Medulla oblongata (tissue), 1 donor: ENCODE data around the gene IRX6.

Experiments
- DNase-seq: peaks from one replicate; pipeline ENCODE4 v3.0.0-alpha.2; 2015; ENCODE audit errors: extremely low spot score

The IRX6 gene

DNA sequence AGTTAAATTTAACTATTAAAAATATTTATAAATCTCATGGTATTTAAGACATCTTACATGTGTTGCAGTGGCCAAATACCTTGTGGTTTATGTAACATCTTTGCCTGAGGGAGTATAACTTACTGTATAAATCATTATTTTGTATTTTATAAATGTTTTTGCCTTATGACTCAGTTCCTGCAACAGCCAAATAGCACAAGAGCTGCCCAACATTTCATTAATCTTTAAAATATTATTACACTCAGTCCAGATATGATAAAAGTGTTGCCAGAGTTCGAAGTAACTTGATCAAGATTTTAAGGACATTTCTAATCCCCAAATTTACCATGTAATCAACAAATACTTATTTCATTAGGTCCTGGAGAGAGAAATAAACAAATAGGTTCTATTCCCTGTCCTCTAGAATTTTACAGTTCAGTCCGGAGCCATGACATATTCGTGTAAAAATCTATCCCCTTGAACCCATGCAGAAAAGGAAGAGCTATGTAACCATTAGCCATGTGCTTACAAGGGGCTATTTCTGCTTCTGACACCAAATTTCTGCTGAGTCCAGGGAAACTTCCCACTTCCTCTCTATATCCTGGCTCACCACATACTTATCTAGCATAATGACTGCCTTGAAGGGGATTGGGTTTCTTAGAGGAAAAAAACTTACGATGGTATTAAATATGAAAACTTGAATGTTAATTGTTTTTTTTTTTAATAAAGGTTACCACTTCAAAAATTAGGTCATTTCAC is 44.0 kb downstream of the IRX6 start:
- peak; percentile 73 for DNase-seq

DNA sequence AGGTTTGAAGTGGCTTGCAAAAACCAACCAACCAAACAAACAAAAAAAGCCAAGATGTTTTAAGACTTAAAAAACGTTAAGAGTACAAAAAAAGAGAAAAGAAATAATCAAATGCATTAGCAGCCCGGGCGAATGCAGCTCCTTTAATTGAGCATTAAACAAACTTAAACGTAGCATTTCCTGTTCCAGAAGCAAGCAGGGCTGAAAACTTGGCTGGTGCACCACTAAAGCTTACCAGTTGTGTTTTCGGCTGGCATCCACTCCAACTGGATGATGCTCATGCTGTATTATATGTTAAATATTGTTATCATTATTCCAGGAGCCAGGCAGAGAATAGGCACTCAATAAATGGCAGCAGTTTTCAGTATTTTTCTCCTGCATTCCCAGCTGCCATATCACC is 45.1 kb downstream of the IRX6 start:
- DNase-seq = no peak

DNA sequence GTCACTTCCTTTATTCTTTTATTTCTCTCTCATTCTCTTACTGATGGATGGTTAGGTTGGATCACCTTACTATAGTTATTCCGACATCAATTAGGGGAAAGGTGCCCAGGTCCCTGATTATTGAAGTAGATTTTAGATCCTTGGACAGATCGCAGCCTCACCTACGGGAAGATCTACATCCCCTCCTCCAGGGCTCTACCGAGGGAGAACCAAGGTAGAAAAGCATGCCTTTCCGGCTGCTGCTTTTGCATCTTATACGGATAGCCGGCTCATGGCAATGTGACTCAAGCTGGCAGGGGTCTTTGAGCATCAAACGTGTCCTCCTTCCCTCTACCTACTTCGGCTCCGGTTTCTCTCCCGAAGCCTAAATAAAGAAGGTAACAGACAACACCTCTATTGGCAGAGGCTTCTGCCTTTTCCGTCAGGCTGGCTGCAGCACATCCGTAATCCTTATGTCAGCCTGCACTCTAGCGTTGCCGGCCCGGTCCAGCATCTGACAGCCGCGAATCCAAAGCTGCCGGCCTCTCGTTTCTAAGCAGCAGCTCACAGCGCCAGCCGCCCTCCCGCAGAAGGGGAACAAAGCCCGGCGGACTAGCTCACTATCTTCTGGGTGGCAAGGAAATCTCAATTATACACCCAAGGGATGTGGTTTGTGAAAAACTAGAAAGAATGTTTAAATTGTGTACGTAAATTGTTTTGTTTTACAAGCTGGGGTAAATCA is 46.9 kb downstream of the IRX6 start:
- DNase-seq = peak; percentile 87

DNA sequence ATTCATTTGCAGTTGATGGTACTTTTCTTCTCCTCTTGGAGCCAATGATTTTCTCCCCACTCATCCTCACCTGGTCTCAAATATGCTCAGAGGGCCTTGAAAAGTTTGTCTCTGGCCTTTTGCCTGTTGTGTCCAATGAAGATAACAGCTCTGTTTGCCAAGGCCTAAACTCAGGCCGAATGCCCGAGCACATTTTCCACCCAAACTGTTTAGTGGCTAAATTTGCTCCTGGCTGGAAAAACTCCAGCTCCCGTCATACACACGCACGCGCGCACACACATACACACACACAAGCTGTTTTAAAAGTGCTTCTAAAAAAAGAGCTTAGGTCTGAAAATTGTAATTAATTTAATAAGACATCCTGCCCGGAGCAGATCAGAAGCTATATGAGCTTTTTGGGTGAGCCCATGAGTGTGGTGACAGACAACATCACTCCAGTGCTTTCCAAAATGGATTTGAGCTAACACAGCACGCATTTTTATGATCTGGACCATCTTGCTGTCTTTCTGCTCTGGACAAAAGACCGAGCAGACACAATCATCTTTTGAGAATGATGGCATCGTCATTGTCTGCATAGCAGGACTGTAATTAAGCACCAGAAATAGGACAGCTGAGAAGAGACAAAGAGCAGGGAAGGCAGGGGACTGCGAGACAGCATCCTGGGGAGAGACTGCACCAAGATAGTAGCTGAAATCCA is 48.9 kb downstream of the IRX6 start:
- no peak for DNase-seq

DNA sequence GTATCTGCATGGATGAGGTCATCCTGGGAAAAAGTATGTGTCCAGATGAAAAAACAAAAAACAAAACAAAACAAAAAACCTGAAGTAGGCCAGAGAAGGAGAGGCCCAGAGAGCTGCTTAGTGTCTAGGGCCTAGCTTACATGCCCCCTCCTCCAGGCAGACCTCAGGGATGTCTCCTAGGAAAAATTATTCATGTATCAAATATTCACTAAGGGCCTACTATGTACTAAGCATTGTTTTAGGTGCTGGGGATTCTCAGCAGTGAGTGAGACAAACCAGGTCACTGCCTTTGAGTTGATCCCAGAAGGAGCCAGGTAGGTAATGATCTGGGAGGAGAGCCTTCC is 49.5 kb downstream of the IRX6 start:
- no peak for DNase-seq

DNA sequence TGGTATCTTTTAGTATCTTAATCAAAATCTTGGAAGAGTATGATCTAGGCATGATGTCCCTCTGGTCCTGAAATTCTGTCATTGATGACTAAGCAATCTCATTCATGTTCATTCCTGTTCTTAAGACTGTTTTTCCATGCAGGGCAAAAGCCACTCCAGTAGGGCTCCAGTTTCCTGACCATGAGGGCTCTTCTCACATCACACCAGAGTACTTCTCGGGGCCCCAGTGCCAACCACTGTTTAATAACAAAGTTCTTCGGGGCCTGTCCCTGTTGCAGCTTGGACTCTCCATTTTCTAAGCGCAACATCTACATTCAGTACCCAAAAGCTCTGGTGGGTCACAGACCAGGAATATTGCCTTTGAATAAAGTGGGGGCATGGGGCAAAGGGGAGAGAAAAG is 52.0 kb downstream of the IRX6 start:
- DNase-seq = no peak

DNA sequence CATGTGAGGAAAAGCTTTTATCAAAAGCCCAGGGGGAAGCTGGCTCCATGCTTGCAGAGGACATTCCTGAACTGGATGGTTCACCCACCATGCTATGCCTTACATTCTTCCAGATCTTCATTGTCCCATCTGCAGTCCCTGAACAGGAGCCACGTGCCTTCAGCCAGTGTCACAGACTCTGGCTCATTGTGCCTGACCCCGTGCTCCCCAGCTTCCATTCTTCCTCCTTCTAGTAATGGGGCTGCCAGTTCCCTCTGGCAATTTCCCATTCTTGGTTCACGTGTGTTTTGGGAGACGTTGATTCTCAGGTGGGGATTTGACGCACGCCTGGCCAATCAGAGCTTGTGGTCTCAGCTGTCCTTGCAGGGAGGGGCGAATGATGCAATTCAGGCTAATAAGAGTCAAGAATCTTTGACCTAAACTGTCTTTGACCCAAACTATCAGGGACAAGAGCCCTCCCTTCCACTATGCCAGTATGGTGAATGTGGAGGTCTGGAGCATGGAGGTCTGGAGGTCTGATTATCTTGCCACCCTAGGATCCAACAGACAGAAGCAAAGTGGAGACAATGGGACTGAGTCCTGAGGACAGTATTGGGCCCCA is 52.7 kb downstream of the IRX6 start:
- DNase-seq = no peak

DNA sequence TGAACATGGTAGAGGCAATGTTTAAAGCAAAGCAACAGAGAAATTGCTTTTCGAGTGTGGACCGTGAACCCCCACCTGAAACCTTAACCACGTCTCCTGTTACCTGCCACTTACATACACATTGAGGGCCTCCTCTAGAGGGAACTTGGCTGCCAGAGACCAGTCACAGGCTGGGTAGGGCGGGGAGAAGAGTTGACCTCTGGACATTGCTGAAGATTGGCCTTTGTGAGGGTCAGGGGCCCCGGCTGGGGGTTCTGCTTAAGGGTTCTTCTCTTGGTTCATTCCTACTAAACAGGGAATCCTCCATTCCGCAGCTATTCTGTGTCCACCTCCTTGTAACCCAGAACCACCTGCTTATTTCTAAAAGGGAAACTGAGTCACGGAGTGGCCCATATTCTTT is 53.8 kb downstream of the IRX6 start:
- no peak for DNase-seq

DNA sequence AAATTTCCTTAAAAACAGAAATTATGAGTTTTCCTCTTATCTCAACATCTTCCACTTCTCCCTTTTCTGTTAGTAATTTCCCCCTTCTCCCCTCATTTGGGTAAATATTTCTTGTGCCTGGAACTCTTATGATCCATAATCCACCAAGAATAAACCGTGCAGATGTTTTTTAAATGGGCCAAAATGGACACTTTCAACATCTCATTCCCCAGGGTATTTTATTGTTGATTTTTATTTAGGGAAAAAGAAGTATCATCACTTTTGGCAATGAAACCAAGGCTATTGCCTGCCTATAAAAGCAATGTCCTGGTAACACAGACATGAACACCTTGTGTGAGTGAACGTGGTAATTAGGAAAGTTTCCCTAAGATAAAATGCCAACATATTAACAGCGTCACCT is 54.6 kb downstream of the IRX6 start:
- no peak for DNase-seq

DNA sequence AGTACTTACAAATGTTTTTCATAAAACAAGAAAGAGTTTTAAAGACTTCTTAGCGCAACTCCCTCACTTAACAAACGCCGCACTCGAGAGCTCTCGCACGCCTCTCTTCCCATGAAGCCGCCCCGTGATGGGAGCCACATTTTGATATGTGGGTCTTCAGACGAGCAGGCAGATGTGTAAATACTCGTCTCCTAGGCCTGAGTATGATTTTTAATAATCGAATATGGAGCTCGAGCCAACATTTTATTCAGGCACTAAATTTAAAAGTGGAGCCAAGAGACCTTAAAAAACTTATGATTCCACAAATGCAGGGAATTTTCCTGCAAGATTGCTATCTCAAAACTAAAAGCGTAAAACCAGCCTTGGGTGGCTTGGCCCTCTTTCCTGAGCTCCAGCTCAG is 55.4 kb downstream of the IRX6 start:
- DNase-seq = no peak

DNA sequence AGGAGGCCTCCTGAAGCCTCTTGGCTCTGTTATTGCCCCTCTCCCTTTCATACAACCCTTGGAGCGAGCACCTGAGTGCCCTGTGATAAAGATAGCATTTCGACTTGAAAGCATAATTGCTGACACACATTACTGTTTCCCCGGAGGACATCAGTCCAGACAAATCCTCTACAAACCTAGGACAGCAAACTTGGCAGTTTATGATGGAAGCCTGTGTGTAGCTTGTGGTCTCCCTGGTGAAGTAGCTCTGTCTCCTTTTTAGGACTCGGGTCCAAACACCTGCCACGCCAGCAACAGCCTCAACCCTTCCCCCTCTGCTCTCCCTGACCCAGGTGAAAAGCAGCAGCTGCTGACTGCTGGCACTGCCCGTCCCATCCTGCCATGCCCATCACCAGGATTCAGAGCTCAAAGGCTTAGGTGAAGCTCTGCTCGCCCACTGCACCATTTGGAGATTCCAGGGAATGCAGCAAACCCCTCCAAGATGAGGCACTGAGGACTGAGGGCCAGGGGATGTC is 55.9 kb downstream of the IRX6 start:
- DNase-seq = no peak
